ENCODE results near the gene CCDC30.

- TF ChIP-seq TAF1 (IDR thresholded peaks at IDR 0.05; ENCODE audit: low read depth) (no peak), YY1 (IDR thresholded peaks at IDR 0.05; ENCODE audit: low read depth) (no peak), EP300 (IDR thresholded peaks at IDR 0.05; ENCODE audit: borderline replicate concordance) (no peak), NFIC (IDR thresholded peaks at IDR 0.05) (no peak)
- TF ChIP-seq, protein P1, sequence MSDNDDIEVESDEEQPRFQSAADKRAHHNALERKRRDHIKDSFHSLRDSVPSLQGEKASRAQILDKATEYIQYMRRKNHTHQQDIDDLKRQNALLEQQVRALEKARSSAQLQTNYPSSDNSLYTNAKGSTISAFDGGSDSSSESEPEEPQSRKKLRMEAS (IDR thresholded peaks at IDR 0.05): no peak
Measured at GRCh38 chr1:42439940-42440339, 23.1 kb upstream of the CCDC30 start.

Measured in Ishikawa (cell line).